ENCODE results near the gene SPDYE2B. TPM values are rescaled to one million over a fixed set of nuclear protein-coding genes. Genes with fewer than 3 reads are reported as not detected.

The SPDYE2B gene
- total and polyA plus RNA-seq, 5 donors: not detected

Other genes with a start within 250 kb of the SPDYE2B start
- gene ORAI2, start 216.7 kb upstream of the SPDYE2B start, total RNA-seq: 1 to 10 TPM; 3.6 to 7.4 (median 4.8) TPM
- gene ORAI2, start 216.7 kb upstream of the SPDYE2B start, polyA plus RNA-seq: 2.9 TPM
- 1 to 10 TPM; 7.6 to 9.2 (median 8.3) TPM for gene ALKBH4, start 185.5 kb upstream of the SPDYE2B start, total RNA-seq
- gene ALKBH4, start 185.5 kb upstream of the SPDYE2B start, polyA plus RNA-seq: 7.3 TPM
- gene LRWD1, start 185.3 kb upstream of the SPDYE2B start, total RNA-seq: 10 to 100 TPM in 3 of 4 donors, 1 to 10 TPM in 1; 9.7 to 14.2 (median 11.0) TPM
- 8.5 TPM for gene LRWD1, start 185.3 kb upstream of the SPDYE2B start, polyA plus RNA-seq
- gene POLR2J, start 171.4 kb upstream of the SPDYE2B start, total RNA-seq: 10 to 100 TPM; 51.0 to 63.0 (median 58.8) TPM
- 176 TPM for gene POLR2J, start 171.4 kb upstream of the SPDYE2B start, polyA plus RNA-seq
- 10 to 100 TPM in 2 of 4 donors, 1 to 10 TPM in 2; 3.8 to 12.8 (median 9.4) TPM for gene RASA4B, start 132.5 kb upstream of the SPDYE2B start, total RNA-seq
- 5.8 TPM for gene RASA4B, start 132.5 kb upstream of the SPDYE2B start, polyA plus RNA-seq
- 1 to 10 TPM; 3.4 to 8.3 (median 7.2) TPM for gene UPK3BL2, start 106.6 kb upstream of the SPDYE2B start, total RNA-seq
- 2.7 TPM for gene UPK3BL2, start 106.6 kb upstream of the SPDYE2B start, polyA plus RNA-seq
- gene SPDYE2, start 99.1 kb upstream of the SPDYE2B start, total RNA-seq: not detected
- 0.09 TPM for gene SPDYE2, start 99.1 kb upstream of the SPDYE2B start, polyA plus RNA-seq
- gene POLR2J3, start 77.7 kb upstream of the SPDYE2B start, total RNA-seq: 10 to 100 TPM; 10.2 to 17.3 (median 12.3) TPM
- gene POLR2J3, start 77.7 kb upstream of the SPDYE2B start, polyA plus RNA-seq: 54.8 TPM
- gene RASA4, start 33.6 kb upstream of the SPDYE2B start, total RNA-seq: 10 to 100 TPM; 10.5 to 27.2 (median 22.7) TPM
- gene RASA4, start 33.6 kb upstream of the SPDYE2B start, polyA plus RNA-seq: 14.2 TPM
- 10 to 100 TPM in 2 of 4 donors, 1 to 10 TPM in 2; 5.1 to 22.6 (median 9.9) TPM for gene UPK3BL1, start 7.5 kb upstream of the SPDYE2B start, total RNA-seq
- gene UPK3BL1, start 7.5 kb upstream of the SPDYE2B start, polyA plus RNA-seq: 24.2 TPM
- 1 to 10 TPM; 3.5 to 5.1 (median 4.1) TPM for gene POLR2J2, start 21.3 kb downstream of the SPDYE2B start, total RNA-seq
- gene POLR2J2, start 21.3 kb downstream of the SPDYE2B start, polyA plus RNA-seq: 2.8 TPM
- gene FAM185A, start 98.7 kb downstream of the SPDYE2B start, total RNA-seq: 1 to 10 TPM; 5.6 to 7.5 (median 6.6) TPM
- 4.2 TPM for gene FAM185A, start 98.7 kb downstream of the SPDYE2B start, polyA plus RNA-seq

Data from right cardiac atrium (tissue), 5 donors.